DOHH2 (cell line): ENCODE results near the gene RALGAPA2.

Experiments used
- H3F3A ChIP-seq: fragments of 200-600 bp; sonication (generic), shearing (Covaris generic); 2 replicates; pipeline ENCODE4 v1.6.0; 2016; ENCODE audit warnings: antibody characterized with exemption, mild to moderate bottlenecking; ENCODE audit not compliant: control insufficient read depth, insufficient read depth
- H3K27ac ChIP-seq: fragments of 200-600 bp; sonication (generic); 2 replicates; pipeline ENCODE4 v1.5.1; 2014; ENCODE audit warnings: low read depth, mild to moderate bottlenecking, low read length, moderate library complexity
- H3K27me3 ChIP-seq: fragments of 200-600 bp; sonication (generic); 2 replicates; pipeline ENCODE4 v1.6.1; 2014; ENCODE audit warnings: mild to moderate bottlenecking, low read length, mixed read lengths; ENCODE audit not compliant: control insufficient read depth
- H3K36me3 ChIP-seq: fragments of 200-600 bp; sonication (generic); 2 replicates; pipeline ENCODE4 v1.6.1; 2014; ENCODE audit warnings: mild to moderate bottlenecking, low read length, moderate library complexity, mixed read lengths; ENCODE audit not compliant: control insufficient read depth
- H3K4me1 ChIP-seq: fragments of 200-600 bp; sonication (generic); 2 replicates; pipeline ENCODE4 v1.6.1; 2014; ENCODE audit warnings: mild to moderate bottlenecking, low read length, mixed read lengths; ENCODE audit not compliant: control insufficient read depth
- H3K4me2 ChIP-seq: fragments of 200-600 bp; sonication (generic); 2 replicates; pipeline ENCODE4 v1.6.0; 2014; ENCODE audit warnings: mild to moderate bottlenecking, low read length, moderate library complexity
- H3K4me3 ChIP-seq: fragments of 200-600 bp; sonication (generic); 2 replicates; pipeline ENCODE4 v1.5.1; 2014; ENCODE audit warnings: mild to moderate bottlenecking, low read length, mixed read lengths
- H3K79me2 ChIP-seq: fragments of 200-600 bp; sonication (generic); 2 replicates; pipeline ENCODE4 v1.6.1; 2014; ENCODE audit warnings: mild to moderate bottlenecking, low read length, mixed read lengths; ENCODE audit not compliant: control insufficient read depth
- H3K9me2 ChIP-seq: fragments of 200-600 bp; sonication (generic); replicated peaks from 2 replicates; pipeline ENCODE4 v1.6.1; 2014; ENCODE audit warnings: mild to moderate bottlenecking, low read length, mixed read lengths; ENCODE audit not compliant: control insufficient read depth
- H3K9me3 ChIP-seq: fragments of 200-600 bp; sonication (generic); 2 replicates; pipeline ENCODE4 v1.6.1; 2014; ENCODE audit warnings: antibody characterized with exemption, low read length, mixed read lengths; ENCODE audit not compliant: control insufficient read depth, insufficient read depth
- H4K20me1 ChIP-seq: fragments of 200-600 bp; sonication (generic); 2 replicates; pipeline ENCODE4 v1.6.0; 2014; ENCODE audit warnings: low read depth, mild to moderate bottlenecking, antibody characterized with exemption, low read length, moderate library complexity; ENCODE audit not compliant: control insufficient read depth, insufficient read depth
- CTCF ChIP-seq: fragments of 200-600 bp; sonication (generic); IDR thresholded peaks from one replicate; pipeline ENCODE4 v1.5.1; 2014; ENCODE audit warnings: antibody characterized with exemption, mild to moderate bottlenecking, low read depth, low read length; ENCODE audit not compliant: poor library complexity, severe bottlenecking
- EZH2phosphoT487 ChIP-seq: fragments of 200-600 bp; sonication (generic); IDR thresholded peaks from 2 replicates; pipeline ENCODE4 v1.6.1; 2017; ENCODE audit warnings: borderline replicate concordance, mild to moderate bottlenecking, antibody characterized with exemption, low read length, moderate library complexity, mixed read lengths

The RALGAPA2 gene

GRCh38 chr20:20473657-20474056, 238.8 kb downstream of the RALGAPA2 start:
- Histone ChIP-seq H3K4me3 (no peak overlapping the region), H3K79me2 (no peaks in the 10 kb centered on the region), H3K27me3 (no peaks in the 10 kb centered on the region), H3F3A (no peaks in the 10 kb centered on the region), H4K20me1 (no peaks in the 10 kb centered on the region), H3K4me2 (no peak overlapping the region), H3K9me3 (no peaks in the 10 kb centered on the region), H3K4me1 (no peaks in the 10 kb centered on the region), H3K27ac (no peak overlapping the region), H3K9me2 (no peaks in the 10 kb centered on the region), H3K36me3 (no peaks in the 10 kb centered on the region)
- no peak for TF ChIP-seq CTCF
- TF ChIP-seq EZH2phosphoT487: no peak

- H3K79me2 ChIP-seq: no peaks in the 10 kb centered on the region
- no peak overlapping the region for H3K27ac ChIP-seq
- H3K4me1 ChIP-seq: no peaks in the 10 kb centered on the region; the same call in 1 of the 2 replicates
- no peaks in the 10 kb centered on the region for H3K27me3 ChIP-seq
- no peaks in the 10 kb centered on the region for H3K9me3 ChIP-seq
- H3K4me3 ChIP-seq: no peak overlapping the region
- TF ChIP-seq CTCF: no peak
- TF ChIP-seq EZH2phosphoT487: no peak
- no peak overlapping the region for H3K4me2 ChIP-seq
- H3K36me3 ChIP-seq: no peaks in the 10 kb centered on the region
- no peaks in the 10 kb centered on the region for H4K20me1 ChIP-seq
- no peaks in the 10 kb centered on the region for H3F3A ChIP-seq
- no peaks in the 10 kb centered on the region for H3K9me2 ChIP-seq
These were observed 239.7 kb downstream of the RALGAPA2 start for GRCh38 chr20:20472684-20473274.

- Histone ChIP-seq H3K79me2 (no peaks in the 10 kb centered on the region), H4K20me1 (no peaks in the 10 kb centered on the region), H3K27me3 (no peaks in the 10 kb centered on the region), H3K4me3 (peak overlapping the region; percentile 27), H3F3A (peaks cover 7% of the 10 kb centered on the region; the same call in 1 of the 2 replicates), H3K9me3 (no peaks in the 10 kb centered on the region), H3K36me3 (no peaks in the 10 kb centered on the region), H3K27ac (peak overlapping the region; percentile 71), H3K9me2 (no peaks in the 10 kb centered on the region), H3K4me1 (peaks cover 42% of the 10 kb centered on the region), H3K4me2 (peak overlapping the region; percentile 75)
- no peak for TF ChIP-seq EZH2phosphoT487
These were observed 246.0 kb downstream of the RALGAPA2 start for GRCh38 chr20:20466341-20466879.

GRCh38 chr20:20465252-20465651, 247.2 kb downstream of the RALGAPA2 start:
- peaks cover 7% of the 10 kb centered on the region; the same call in 1 of the 2 replicates for H3F3A ChIP-seq
- no peaks in the 10 kb centered on the region for H3K9me2 ChIP-seq
- H3K79me2 ChIP-seq: no peaks in the 10 kb centered on the region
- peak overlapping the region; percentile 75 for H3K4me2 ChIP-seq
- no peaks in the 10 kb centered on the region for H3K27me3 ChIP-seq
- no peaks in the 10 kb centered on the region for H3K9me3 ChIP-seq
- H4K20me1 ChIP-seq: no peaks in the 10 kb centered on the region
- peak; percentile 63 for TF ChIP-seq CTCF
- TF ChIP-seq EZH2phosphoT487: no peak
- no peaks in the 10 kb centered on the region for H3K36me3 ChIP-seq
- peak overlapping the region; percentile 71 for H3K27ac ChIP-seq
- peaks cover 42% of the 10 kb centered on the region for H3K4me1 ChIP-seq
- H3K4me3 ChIP-seq: 0 out of 2 replicates have a peak overlapping the region, but pooled peaks have one; percentile 18
